ENCODE data around the gene ST8SIA4.

The ST8SIA4 gene

GRCh38 chr5:100797861-100798260 is 105.2 kb downstream of the ST8SIA4 start:
- H3K36me3 ChIP-seq (ENCODE audit: insufficient read depth, low read length): no peaks in the 10 kb centered on the region
- no peak overlapping the region for H3K27ac ChIP-seq (ENCODE audit: low read depth, low read length)
- no peak overlapping the region for H2AFZ ChIP-seq (ENCODE audit: low read length, unreplicated experiment)
- H3K4me3 ChIP-seq (ENCODE audit: low read depth, low read length): no peak overlapping the region
- H3K4me1 ChIP-seq (ENCODE audit: control insufficient read depth, insufficient read depth, low read length, unreplicated experiment): peaks cover 5% of the 10 kb centered on the region
- no peaks in the 10 kb centered on the region for H3K27me3 ChIP-seq (ENCODE audit: insufficient read depth, low read length)
- H3K79me2 ChIP-seq (ENCODE audit: control insufficient read depth, insufficient read depth, low read length, unreplicated experiment): no peaks in the 10 kb centered on the region

DNA sequence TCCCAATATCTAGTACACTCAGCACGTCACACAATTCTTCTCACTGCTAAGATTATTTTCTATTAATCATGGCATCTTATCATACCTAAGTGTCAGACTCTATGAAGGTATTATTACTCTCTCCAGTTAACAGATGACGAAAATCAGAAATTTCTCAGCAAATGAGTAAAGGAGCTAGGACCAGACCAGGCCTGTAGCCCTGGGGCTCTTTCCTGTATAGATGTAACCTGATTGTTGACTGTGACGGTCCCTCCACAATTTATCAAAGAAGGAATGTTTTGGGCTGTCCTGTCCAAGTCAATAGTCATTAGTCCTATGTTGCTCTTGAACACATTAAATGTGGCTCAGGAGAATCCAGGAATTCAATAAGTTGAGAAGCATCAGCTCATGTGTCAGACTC is 106.2 kb downstream of the ST8SIA4 start:
- Histone ChIP-seq H2AFZ (ENCODE audit: low read length, unreplicated experiment) (no peak overlapping the region), H3K36me3 (ENCODE audit: insufficient read depth, low read length) (no peaks in the 10 kb centered on the region), H3K27ac (ENCODE audit: low read depth, low read length) (no peak overlapping the region)

GRCh38 chr5:100794844-100795243 is 108.2 kb downstream of the ST8SIA4 start:
- H3K79me2 ChIP-seq (ENCODE audit: control insufficient read depth, insufficient read depth, low read length, unreplicated experiment): no peaks in the 10 kb centered on the region
- H2AFZ ChIP-seq (ENCODE audit: low read length, unreplicated experiment): no peak overlapping the region
- H3K4me1 ChIP-seq (ENCODE audit: control insufficient read depth, insufficient read depth, low read length, unreplicated experiment): peaks cover 5% of the 10 kb centered on the region
- H3K27ac ChIP-seq (ENCODE audit: low read depth, low read length): no peak overlapping the region
- H3K36me3 ChIP-seq (ENCODE audit: insufficient read depth, low read length): no peaks in the 10 kb centered on the region
- H3K4me3 ChIP-seq (ENCODE audit: low read depth, low read length): no peak overlapping the region
- no peaks in the 10 kb centered on the region for H3K27me3 ChIP-seq (ENCODE audit: insufficient read depth, low read length)

More for the DNA sequence above, 106.2 kb downstream of the ST8SIA4 start:
- Histone ChIP-seq H3K79me2 (ENCODE audit: control insufficient read depth, insufficient read depth, low read length, unreplicated experiment) (no peaks in the 10 kb centered on the region), H3K4me1 (ENCODE audit: control insufficient read depth, insufficient read depth, low read length, unreplicated experiment) (peaks cover 5% of the 10 kb centered on the region), H3K27me3 (ENCODE audit: insufficient read depth, low read length) (no peaks in the 10 kb centered on the region), H3K4me3 (ENCODE audit: low read depth, low read length) (no peak overlapping the region)

DNA sequence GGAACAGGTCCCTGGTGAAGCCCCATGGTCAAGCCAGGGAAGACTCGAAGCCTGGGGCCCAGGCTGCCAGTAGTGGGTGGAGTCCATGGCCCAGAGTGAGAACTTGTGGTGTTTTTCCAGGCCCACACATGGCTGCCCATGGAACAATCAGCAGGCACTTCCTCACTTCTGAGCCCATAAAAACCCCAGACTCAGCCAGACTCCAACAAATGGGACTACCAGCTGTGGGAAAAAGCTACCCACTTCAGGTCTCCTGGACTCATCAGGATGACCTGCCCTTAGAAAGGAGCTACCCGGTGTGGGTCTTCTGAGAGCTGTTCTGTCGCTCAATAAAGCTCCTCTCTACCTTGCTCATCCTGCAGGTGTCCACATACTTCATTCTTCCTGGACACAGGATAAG is 108.9 kb downstream of the ST8SIA4 start:
- no peaks in the 10 kb centered on the region for H3K36me3 ChIP-seq (ENCODE audit: insufficient read depth, low read length)

DNA sequence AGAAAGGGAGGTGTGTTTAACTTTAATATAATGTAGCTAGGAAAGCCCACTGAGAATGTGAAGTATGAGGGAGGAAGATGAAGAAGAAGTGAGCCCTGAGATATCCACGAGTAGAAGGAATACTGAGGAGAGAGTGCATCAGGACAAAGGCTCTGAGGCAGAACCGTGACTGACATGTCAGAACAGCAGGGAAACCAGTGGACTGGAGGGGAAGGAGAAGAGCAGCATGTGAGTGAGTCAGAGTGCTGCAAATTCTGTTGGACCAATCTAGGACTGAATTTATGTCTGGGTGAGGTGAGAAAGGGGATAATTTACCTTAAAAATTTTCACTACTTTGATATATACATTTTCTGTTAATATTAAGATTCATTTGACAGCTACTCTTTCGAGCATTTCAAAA is 110.3 kb downstream of the ST8SIA4 start:
- H3K36me3 ChIP-seq (ENCODE audit: insufficient read depth, low read length): no peaks in the 10 kb centered on the region
- H3K4me1 ChIP-seq (ENCODE audit: control insufficient read depth, insufficient read depth, low read length, unreplicated experiment): no peaks in the 10 kb centered on the region
- no peak overlapping the region for H2AFZ ChIP-seq (ENCODE audit: low read length, unreplicated experiment)
- H3K4me3 ChIP-seq (ENCODE audit: low read depth, low read length): no peak overlapping the region
- H3K27me3 ChIP-seq (ENCODE audit: insufficient read depth, low read length): no peaks in the 10 kb centered on the region
- no peaks in the 10 kb centered on the region for H3K79me2 ChIP-seq (ENCODE audit: control insufficient read depth, insufficient read depth, low read length, unreplicated experiment)
- H3K27ac ChIP-seq (ENCODE audit: low read depth, low read length): no peak overlapping the region

More for the DNA sequence above, 108.9 kb downstream of the ST8SIA4 start:
- Histone ChIP-seq H3K27ac (ENCODE audit: low read depth, low read length) (no peak overlapping the region), H2AFZ (ENCODE audit: low read length, unreplicated experiment) (no peak overlapping the region), H3K4me1 (ENCODE audit: control insufficient read depth, insufficient read depth, low read length, unreplicated experiment) (peaks cover 5% of the 10 kb centered on the region), H3K4me3 (ENCODE audit: low read depth, low read length) (no peak overlapping the region), H3K27me3 (ENCODE audit: insufficient read depth, low read length) (no peaks in the 10 kb centered on the region), H3K79me2 (ENCODE audit: control insufficient read depth, insufficient read depth, low read length, unreplicated experiment) (no peaks in the 10 kb centered on the region)

GRCh38 chr5:100791391-100791790 is 111.7 kb downstream of the ST8SIA4 start:
- Histone ChIP-seq H2AFZ (ENCODE audit: low read length, unreplicated experiment) (no peak overlapping the region), H3K27me3 (ENCODE audit: insufficient read depth, low read length) (no peaks in the 10 kb centered on the region), H3K36me3 (ENCODE audit: insufficient read depth, low read length) (no peaks in the 10 kb centered on the region), H3K79me2 (ENCODE audit: control insufficient read depth, insufficient read depth, low read length, unreplicated experiment) (no peaks in the 10 kb centered on the region), H3K4me1 (ENCODE audit: control insufficient read depth, insufficient read depth, low read length, unreplicated experiment) (no peaks in the 10 kb centered on the region), H3K4me3 (ENCODE audit: low read depth, low read length) (no peak overlapping the region), H3K27ac (ENCODE audit: low read depth, low read length) (no peak overlapping the region)

- H3K4me3 ChIP-seq (ENCODE audit: low read depth, low read length): no peak overlapping the region
- no peaks in the 10 kb centered on the region for H3K79me2 ChIP-seq (ENCODE audit: control insufficient read depth, insufficient read depth, low read length, unreplicated experiment)
- H3K4me1 ChIP-seq (ENCODE audit: control insufficient read depth, insufficient read depth, low read length, unreplicated experiment): no peaks in the 10 kb centered on the region
- no peak overlapping the region for H2AFZ ChIP-seq (ENCODE audit: low read length, unreplicated experiment)
- no peaks in the 10 kb centered on the region for H3K36me3 ChIP-seq (ENCODE audit: insufficient read depth, low read length)
- H3K27ac ChIP-seq (ENCODE audit: low read depth, low read length): no peak overlapping the region
- H3K27me3 ChIP-seq (ENCODE audit: insufficient read depth, low read length): no peaks in the 10 kb centered on the region
Observed at GRCh38 chr5:100790951-100791350, 112.1 kb downstream of the ST8SIA4 start.

- H3K4me3 ChIP-seq (ENCODE audit: low read depth, low read length): no peak overlapping the region
Observed at GRCh38 chr5:100790170-100790665, 112.9 kb downstream of the ST8SIA4 start.

DNA sequence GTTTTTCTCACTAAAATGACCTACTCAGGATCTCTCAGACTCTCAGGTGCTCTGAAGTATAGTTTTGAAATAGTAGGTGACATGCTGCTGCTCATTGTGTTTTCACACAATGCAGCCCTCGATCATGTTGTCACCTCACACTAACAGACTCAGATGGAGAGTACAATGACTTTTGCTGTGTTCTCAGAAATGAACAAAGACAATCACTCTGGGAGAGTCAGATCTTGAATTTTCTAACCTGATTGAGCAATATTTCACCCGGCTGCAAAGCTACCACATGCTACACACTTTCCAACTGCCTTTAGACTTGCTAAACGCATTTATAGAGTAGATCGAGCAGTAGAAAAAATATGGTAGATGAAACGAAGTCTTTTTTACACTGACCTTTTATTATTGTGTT is 113.4 kb downstream of the ST8SIA4 start:
- H2AFZ ChIP-seq (ENCODE audit: low read length, unreplicated experiment): no peak overlapping the region
- no peak overlapping the region for H3K4me3 ChIP-seq (ENCODE audit: low read depth, low read length)
- H3K27ac ChIP-seq (ENCODE audit: low read depth, low read length): no peak overlapping the region
- H3K4me1 ChIP-seq (ENCODE audit: control insufficient read depth, insufficient read depth, low read length, unreplicated experiment): no peaks in the 10 kb centered on the region
- H3K27me3 ChIP-seq (ENCODE audit: insufficient read depth, low read length): no peaks in the 10 kb centered on the region
- H3K79me2 ChIP-seq (ENCODE audit: control insufficient read depth, insufficient read depth, low read length, unreplicated experiment): no peaks in the 10 kb centered on the region
- no peaks in the 10 kb centered on the region for H3K36me3 ChIP-seq (ENCODE audit: insufficient read depth, low read length)

More at GRCh38 chr5:100790170-100790665, 112.9 kb downstream of the ST8SIA4 start:
- Histone ChIP-seq H3K36me3 (ENCODE audit: insufficient read depth, low read length) (no peaks in the 10 kb centered on the region), H3K4me1 (ENCODE audit: control insufficient read depth, insufficient read depth, low read length, unreplicated experiment) (no peaks in the 10 kb centered on the region), H3K27ac (ENCODE audit: low read depth, low read length) (no peak overlapping the region), H2AFZ (ENCODE audit: low read length, unreplicated experiment) (no peak overlapping the region), H3K79me2 (ENCODE audit: control insufficient read depth, insufficient read depth, low read length, unreplicated experiment) (no peaks in the 10 kb centered on the region), H3K27me3 (ENCODE audit: insufficient read depth, low read length) (no peaks in the 10 kb centered on the region)

DNA sequence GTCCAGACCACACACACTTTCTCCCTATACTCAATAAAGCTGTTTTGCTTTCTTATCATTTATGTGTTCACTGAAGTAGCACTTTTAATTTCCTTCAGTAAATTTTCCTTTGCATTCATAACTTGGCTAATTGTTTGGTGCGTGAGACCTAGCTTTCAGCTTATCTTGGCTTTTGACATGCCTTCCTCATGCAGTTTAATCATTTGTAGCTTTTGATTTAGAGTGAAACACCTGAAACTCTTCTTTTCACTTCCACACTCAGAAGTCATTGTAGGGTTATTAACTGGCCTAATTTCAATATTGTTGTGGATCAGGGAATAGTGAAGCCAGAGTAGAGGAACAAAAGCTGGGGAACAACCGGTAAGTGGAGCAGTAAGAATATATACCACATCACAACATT is 114.7 kb downstream of the ST8SIA4 start:
- no peaks in the 10 kb centered on the region for H3K4me1 ChIP-seq (ENCODE audit: control insufficient read depth, insufficient read depth, low read length, unreplicated experiment)
- no peak overlapping the region for H2AFZ ChIP-seq (ENCODE audit: low read length, unreplicated experiment)
- H3K27ac ChIP-seq (ENCODE audit: low read depth, low read length): no peak overlapping the region
- H3K27me3 ChIP-seq (ENCODE audit: insufficient read depth, low read length): no peaks in the 10 kb centered on the region
- no peak overlapping the region for H3K4me3 ChIP-seq (ENCODE audit: low read depth, low read length)
- H3K36me3 ChIP-seq (ENCODE audit: insufficient read depth, low read length): no peaks in the 10 kb centered on the region
- H3K79me2 ChIP-seq (ENCODE audit: control insufficient read depth, insufficient read depth, low read length, unreplicated experiment): no peaks in the 10 kb centered on the region

GRCh38 chr5:100787648-100788047 is 115.4 kb downstream of the ST8SIA4 start:
- Histone ChIP-seq H3K27ac (ENCODE audit: low read depth, low read length) (no peak overlapping the region), H3K27me3 (ENCODE audit: insufficient read depth, low read length) (no peaks in the 10 kb centered on the region), H3K4me1 (ENCODE audit: control insufficient read depth, insufficient read depth, low read length, unreplicated experiment) (no peaks in the 10 kb centered on the region), H2AFZ (ENCODE audit: low read length, unreplicated experiment) (no peak overlapping the region), H3K36me3 (ENCODE audit: insufficient read depth, low read length) (no peaks in the 10 kb centered on the region), H3K79me2 (ENCODE audit: control insufficient read depth, insufficient read depth, low read length, unreplicated experiment) (no peaks in the 10 kb centered on the region), H3K4me3 (ENCODE audit: low read depth, low read length) (no peak overlapping the region)
